ENCODE results near the gene SLC66A3.

Gene SLC66A3

GRCh38 chr2:11155381-11156035 lies at the start of gene SLC66A3:
Gene SLC66A3 (plus strand): TSS chr2:11155467. CDS start chr2:11155547, 80 bp downstream.
- Histone ChIP-seq H3K27me3 (replicated peaks; ENCODE audit: control insufficient read depth, insufficient read depth, low read length) (no peaks in the 10 kb centered on the region), H3K4me3 (replicated peaks; ENCODE audit: low read depth, low read length) (peak within 1 kb of the TSS; percentile 72)
- no peak for TF ChIP-seq CTCF (IDR thresholded peaks at IDR 0.05; ENCODE audit: insufficient read depth, low read length, poor library complexity, severe bottlenecking)

GRCh38 chr2:11109002-11109401 lies 46.3 kb upstream of the SLC66A3 start:
- no peak for DNase-seq (ENCODE audit: extremely low read depth, insufficient read length)
- Histone ChIP-seq H3K27me3 (replicated peaks; ENCODE audit: control insufficient read depth, insufficient read depth, low read length) (no peaks in the 10 kb centered on the region), H3K4me3 (replicated peaks; ENCODE audit: low read depth, low read length) (no peak overlapping the region), H3K36me3 (ENCODE audit: control insufficient read depth, insufficient read depth, low read length) (no peaks in the 10 kb centered on the region)
- no peak for TF ChIP-seq CTCF (IDR thresholded peaks at IDR 0.05; ENCODE audit: insufficient read depth, low read length, poor library complexity, severe bottlenecking)

More at GRCh38 chr2:11155381-11156035, at the start of gene SLC66A3:
- DNase-seq (ENCODE audit: extremely low read depth, insufficient read length), result peak; percentile 89
- no peaks in the 10 kb centered on the region for H3K36me3 ChIP-seq (ENCODE audit: control insufficient read depth, insufficient read depth, low read length)

GRCh38 chr2:11112870-11113428 lies 42.3 kb upstream of the SLC66A3 start:
- H3K36me3 ChIP-seq (ENCODE audit: control insufficient read depth, insufficient read depth, low read length), result no peaks in the 10 kb centered on the region
- no peak for TF ChIP-seq CTCF (IDR thresholded peaks at IDR 0.05; ENCODE audit: insufficient read depth, low read length, poor library complexity, severe bottlenecking)
- H3K4me3 ChIP-seq (replicated peaks; ENCODE audit: low read depth, low read length), result no peak overlapping the region
- no peak for DNase-seq (ENCODE audit: extremely low read depth, insufficient read length)
- H3K27me3 ChIP-seq (replicated peaks; ENCODE audit: control insufficient read depth, insufficient read depth, low read length), result no peaks in the 10 kb centered on the region

GRCh38 chr2:11117776-11118175 lies 37.5 kb upstream of the SLC66A3 start:
- Histone ChIP-seq H3K27me3 (replicated peaks; ENCODE audit: control insufficient read depth, insufficient read depth, low read length) (peaks cover 2% of the 10 kb centered on the region), H3K4me3 (replicated peaks; ENCODE audit: low read depth, low read length) (no peak overlapping the region)
- no peak for TF ChIP-seq CTCF (IDR thresholded peaks at IDR 0.05; ENCODE audit: insufficient read depth, low read length, poor library complexity, severe bottlenecking)

GRCh38 chr2:11118761-11119160 lies 36.5 kb upstream of the SLC66A3 start:
- Histone ChIP-seq H3K36me3 (ENCODE audit: control insufficient read depth, insufficient read depth, low read length) (no peaks in the 10 kb centered on the region), H3K27me3 (replicated peaks; ENCODE audit: control insufficient read depth, insufficient read depth, low read length) (peaks cover 2% of the 10 kb centered on the region), H3K4me3 (replicated peaks; ENCODE audit: low read depth, low read length) (no peak overlapping the region)
- no peak for TF ChIP-seq CTCF (IDR thresholded peaks at IDR 0.05; ENCODE audit: insufficient read depth, low read length, poor library complexity, severe bottlenecking)
- no peak for DNase-seq (ENCODE audit: extremely low read depth, insufficient read length)

More at GRCh38 chr2:11117776-11118175, 37.5 kb upstream of the SLC66A3 start:
- DNase-seq (ENCODE audit: extremely low read depth, insufficient read length), result no peak
- no peaks in the 10 kb centered on the region for H3K36me3 ChIP-seq (ENCODE audit: control insufficient read depth, insufficient read depth, low read length)

All from GM06990 (cell line).